ENCODE data around the gene TRIM39. TPM values are rescaled to one million over a fixed set of nuclear protein-coding genes. Genes with fewer than 3 reads are reported as not detected.

TRIM39 gene
- total and polyA plus RNA-seq, 2 of the 13 experiments (the other 11 are each of a cell fraction or from before 2014, with no cell fraction given), result 7.7 to 14.6 TPM

DNA sequence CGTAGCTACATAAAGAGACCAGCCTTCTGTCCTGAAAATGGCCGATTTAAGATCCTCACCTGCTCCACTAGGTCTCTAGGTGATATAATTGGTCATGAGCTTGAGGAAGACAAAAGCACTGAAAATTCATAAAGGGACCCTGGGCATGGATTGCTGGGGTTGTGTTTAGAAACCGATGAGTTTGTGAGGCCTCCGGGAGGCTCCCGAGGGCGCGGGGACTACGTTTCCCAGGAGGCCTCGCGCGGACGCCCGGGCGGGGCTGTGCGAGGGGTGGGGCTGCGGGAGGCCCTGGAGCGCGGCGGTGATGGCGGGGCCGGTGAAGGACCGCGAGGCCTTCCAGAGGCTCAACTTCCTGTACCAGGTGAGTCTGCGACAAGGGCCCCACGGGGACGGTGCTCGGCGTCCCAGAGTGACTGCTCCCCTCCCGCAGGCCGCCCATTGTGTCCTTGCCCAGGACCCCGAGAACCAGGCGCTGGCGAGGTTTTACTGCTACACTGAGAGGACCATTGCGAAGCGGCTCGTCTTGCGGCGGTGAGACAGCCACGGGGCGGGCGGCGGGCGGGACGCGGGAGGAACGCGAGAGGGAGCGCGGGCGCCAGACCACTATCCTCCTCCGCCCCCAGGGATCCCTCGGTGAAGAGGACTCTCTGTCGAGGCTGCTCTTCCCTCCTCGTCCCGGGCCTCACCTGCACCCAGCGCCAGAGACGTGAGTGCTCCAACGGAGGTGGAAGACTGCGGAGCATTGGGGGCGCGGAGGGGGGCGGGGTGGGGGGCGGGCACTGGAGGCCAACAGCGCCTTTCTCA is 18.3 kb downstream of the TRIM39 start, which contains the start of gene RPP21 (continued):
- TF ChIP-seq ZBTB4 (CRISPR knock-in tag; IDR thresholded peaks at IDR 0.05; ENCODE audit: borderline replicate concordance) (peak; percentile 86; the same call in 1 of the 2 replicates), NFRKB (IDR thresholded peaks at IDR 0.05) (no peak), ZBTB25 (CRISPR knock-in tag; IDR thresholded peaks at IDR 0.05) (peak; percentile 89), MTF1 (CRISPR knock-in tag; IDR thresholded peaks at IDR 0.05) (peak; percentile 90), ZNF550 (CRISPR knock-in tag; IDR thresholded peaks at IDR 0.05; ENCODE audit: borderline replicate concordance) (no peak), ZNF431 (CRISPR knock-in tag; IDR thresholded peaks at IDR 0.05; ENCODE audit: borderline replicate concordance, low read depth) (peak; percentile 76), ZNF180 (CRISPR knock-in tag; IDR thresholded peaks at IDR 0.05; ENCODE audit: borderline replicate concordance, low read depth) (peak; percentile 91), ZNF772 (CRISPR knock-in tag; IDR thresholded peaks at IDR 0.05) (peak; percentile 91), KMT2B (CRISPR knock-in tag; IDR thresholded peaks at IDR 0.05) (peak; percentile 93), MEIS1 (CRISPR knock-in tag; IDR thresholded peaks at IDR 0.05; ENCODE audit: borderline replicate concordance) (no peak; the same call in 1 of the 2 replicates), FOXP1 (IDR thresholded peaks at IDR 0.05) (no peak), FOXP1 (CRISPR knock-in tag; IDR thresholded peaks at IDR 0.05) (no peak), ZNF24 (IDR thresholded peaks at IDR 0.05) (no peak), ZNF775 (CRISPR knock-in tag; IDR thresholded peaks at IDR 0.05; ENCODE audit: borderline replicate concordance) (no peak), ZFY (CRISPR knock-in tag; IDR thresholded peaks at IDR 0.05) (peak; percentile 99), ZSCAN20 (CRISPR knock-in tag; IDR thresholded peaks at IDR 0.05; ENCODE audit: borderline replicate concordance) (no peak), RBFOX2 (IDR thresholded peaks at IDR 0.05; ENCODE audit: low read depth, low read length) (peak; percentile 93)
- TF ChIP-seq, protein P1, sequence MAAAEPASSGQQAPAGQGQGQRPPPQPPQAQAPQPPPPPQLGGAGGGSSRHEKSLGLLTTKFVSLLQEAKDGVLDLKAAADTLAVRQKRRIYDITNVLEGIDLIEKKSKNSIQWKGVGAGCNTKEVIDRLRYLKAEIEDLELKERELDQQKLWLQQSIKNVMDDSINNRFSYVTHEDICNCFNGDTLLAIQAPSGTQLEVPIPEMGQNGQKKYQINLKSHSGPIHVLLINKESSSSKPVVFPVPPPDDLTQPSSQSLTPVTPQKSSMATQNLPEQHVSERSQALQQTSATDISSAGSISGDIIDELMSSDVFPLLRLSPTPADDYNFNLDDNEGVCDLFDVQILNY (CRISPR knock-in tag; conservative IDR thresholded peaks at IDR 0.05), result peak; percentile 62; the same call in 1 of the 2 replicates
- TF ChIP-seq, protein P2, sequence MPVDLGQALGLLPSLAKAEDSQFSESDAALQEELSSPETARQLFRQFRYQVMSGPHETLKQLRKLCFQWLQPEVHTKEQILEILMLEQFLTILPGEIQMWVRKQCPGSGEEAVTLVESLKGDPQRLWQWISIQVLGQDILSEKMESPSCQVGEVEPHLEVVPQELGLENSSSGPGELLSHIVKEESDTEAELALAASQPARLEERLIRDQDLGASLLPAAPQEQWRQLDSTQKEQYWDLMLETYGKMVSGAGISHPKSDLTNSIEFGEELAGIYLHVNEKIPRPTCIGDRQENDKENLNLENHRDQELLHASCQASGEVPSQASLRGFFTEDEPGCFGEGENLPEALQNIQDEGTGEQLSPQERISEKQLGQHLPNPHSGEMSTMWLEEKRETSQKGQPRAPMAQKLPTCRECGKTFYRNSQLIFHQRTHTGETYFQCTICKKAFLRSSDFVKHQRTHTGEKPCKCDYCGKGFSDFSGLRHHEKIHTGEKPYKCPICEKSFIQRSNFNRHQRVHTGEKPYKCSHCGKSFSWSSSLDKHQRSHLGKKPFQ (CRISPR knock-in tag; IDR thresholded peaks at IDR 0.05; ENCODE audit: insufficient replicate concordance), result peak; percentile 90
- TF ChIP-seq, protein P3, sequence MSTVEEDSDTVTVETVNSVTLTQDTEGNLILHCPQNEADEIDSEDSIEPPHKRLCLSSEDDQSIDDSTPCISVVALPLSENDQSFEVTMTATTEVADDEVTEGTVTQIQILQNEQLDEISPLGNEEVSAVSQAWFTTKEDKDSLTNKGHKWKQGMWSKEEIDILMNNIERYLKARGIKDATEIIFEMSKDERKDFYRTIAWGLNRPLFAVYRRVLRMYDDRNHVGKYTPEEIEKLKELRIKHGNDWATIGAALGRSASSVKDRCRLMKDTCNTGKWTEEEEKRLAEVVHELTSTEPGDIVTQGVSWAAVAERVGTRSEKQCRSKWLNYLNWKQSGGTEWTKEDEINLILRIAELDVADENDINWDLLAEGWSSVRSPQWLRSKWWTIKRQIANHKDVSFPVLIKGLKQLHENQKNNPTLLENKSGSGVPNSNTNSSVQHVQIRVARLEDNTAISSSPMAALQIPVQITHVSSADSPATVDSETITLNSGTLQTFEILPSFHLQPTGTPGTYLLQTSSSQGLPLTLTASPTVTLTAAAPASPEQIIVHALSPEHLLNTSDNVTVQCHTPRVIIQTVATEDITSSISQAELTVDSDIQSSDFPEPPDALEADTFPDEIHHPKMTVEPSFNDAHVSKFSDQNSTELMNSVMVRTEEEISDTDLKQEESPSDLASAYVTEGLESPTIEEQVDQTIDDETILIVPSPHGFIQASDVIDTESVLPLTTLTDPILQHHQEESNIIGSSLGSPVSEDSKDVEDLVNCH (CRISPR knock-in tag; IDR thresholded peaks at IDR 0.05), result 0 out of 2 replicates have a peak, but pooled peaks have one; percentile 52
